DND-41 (cell line): ENCODE measurements around the gene SLC2A9.

Experiments
- ATAC-seq: fragments of 200-7000 bp; cut with Tn5 transposase; 3 replicates; pipeline ENCODE4 v1.9.1; 2021; ENCODE audit warnings: low read depth; ENCODE audit not compliant: insufficient read depth
- DNase-seq: peaks from one replicate; pipeline ENCODE4 v3.0.0-alpha.2; 2020
- H2AFZ ChIP-seq: 2 replicates; pipeline ENCODE4 v1.6.0; 2012; ENCODE audit warnings: low read depth, low read length
- H3K27ac ChIP-seq: 2 replicates; pipeline ENCODE4 v1.5.1; 2012; ENCODE audit warnings: low read length, inconsistent platforms
- H3K27me3 ChIP-seq: fragments of 200-600 bp; sonication (generic); 2 replicates; pipeline ENCODE4 v1.6.0; 2012; ENCODE audit warnings: low read length, mild to moderate bottlenecking, inconsistent platforms; ENCODE audit not compliant: insufficient read depth, poor library complexity
- H3K36me3 ChIP-seq: 2 replicates; pipeline ENCODE4 v1.5.1; 2012; ENCODE audit warnings: low read length, inconsistent platforms; ENCODE audit not compliant: insufficient read depth
- H3K4me1 ChIP-seq: 2 replicates; pipeline ENCODE4 v1.5.1; 2012; ENCODE audit warnings: mild to moderate bottlenecking, low read length; ENCODE audit not compliant: insufficient read depth
- H3K4me2 ChIP-seq: 2 replicates; pipeline ENCODE4 v1.6.0; 2012; ENCODE audit warnings: mild to moderate bottlenecking, moderate library complexity, low read length, inconsistent platforms; ENCODE audit not compliant: insufficient read depth
- H3K4me3 ChIP-seq, 2 experiments: fragments of 200-600 bp in 1 of 2; shearing (Covaris generic) in 1 of 2; 2 replicates each; pipeline ENCODE4 v1.5.1; 2012 to 2016; ENCODE audit warnings: inconsistent platforms in 2 of 2, low read length in 2 of 2, mild to moderate bottlenecking in 2 of 2, low read depth in 1 of 2, moderate library complexity in 1 of 2
- H3K79me2 ChIP-seq: 2 replicates; pipeline ENCODE4 v1.6.0; 2012; ENCODE audit warnings: low read length, inconsistent platforms; ENCODE audit not compliant: insufficient read depth
- H3K9ac ChIP-seq: 2 replicates; pipeline ENCODE4 v1.6.0; 2012; ENCODE audit warnings: low read depth, mild to moderate bottlenecking, inconsistent platforms, low read length, moderate library complexity
- H3K9me3 ChIP-seq: 2 replicates; pipeline ENCODE4 v1.5.1; 2012; ENCODE audit warnings: low read length, moderate library complexity, mild to moderate bottlenecking, inconsistent platforms; ENCODE audit not compliant: insufficient read depth, severe bottlenecking
- H4K20me1 ChIP-seq: 2 replicates; pipeline ENCODE4 v1.6.0; 2012; ENCODE audit warnings: low read length; ENCODE audit not compliant: insufficient read depth
- EZH2 ChIP-seq: IDR thresholded peaks from 3 replicates; pipeline ENCODE4 v1.6.1; 2012; ENCODE audit warnings: borderline replicate concordance, low read depth, mild to moderate bottlenecking, moderate library complexity, low read length, inconsistent platforms; ENCODE audit not compliant: severe bottlenecking
- TF ChIP-seq, protein P1 (sequence below): IDR thresholded peaks from 2 replicates; pipeline ENCODE4 v1.5.1; 2012; ENCODE audit warnings: borderline replicate concordance, low read length, moderate library complexity, mild to moderate bottlenecking; ENCODE audit not compliant: poor library complexity, severe bottlenecking; ENCODE audit errors: extremely low read depth

Gene SLC2A9

DNA sequence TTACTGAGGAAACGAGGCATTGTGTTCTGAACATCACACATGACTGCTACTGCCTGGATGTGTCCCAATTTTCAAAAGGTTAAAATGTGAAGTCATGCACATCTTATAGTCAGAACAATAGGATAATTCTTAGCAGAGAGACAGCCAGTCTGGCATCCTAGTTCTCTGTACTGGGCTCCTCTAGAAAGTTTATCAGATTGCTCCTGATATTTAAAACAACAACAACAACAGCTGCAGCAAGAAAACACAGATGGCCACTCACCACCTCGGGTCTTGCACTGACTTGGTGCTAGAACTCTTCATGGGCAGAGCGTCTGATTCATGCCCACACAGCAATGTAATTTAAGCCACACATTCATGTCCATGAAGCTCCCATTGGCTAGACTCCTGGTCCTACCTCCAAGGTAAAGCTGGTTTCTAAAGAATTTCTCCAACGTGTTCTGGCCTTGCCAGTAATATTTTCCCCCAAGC is 33.3 kb upstream of the SLC2A9 start:
- Histone ChIP-seq H3K4me1 (no peaks in the 10 kb centered on the region), H3K36me3 (no peaks in the 10 kb centered on the region), H4K20me1 (no peaks in the 10 kb centered on the region), H3K9ac (no peak overlapping the region), H3K4me3 (no peak overlapping the region), H3K27me3 (no peaks in the 10 kb centered on the region), H3K4me2 (no peak overlapping the region), H2AFZ (no peak overlapping the region), H3K9me3 (no peaks in the 10 kb centered on the region), H3K27ac (no peak overlapping the region), H3K79me2 (no peaks in the 10 kb centered on the region)
- no peak for DNase-seq
- TF ChIP-seq EZH2 = no peak
- TF ChIP-seq, protein P1, sequence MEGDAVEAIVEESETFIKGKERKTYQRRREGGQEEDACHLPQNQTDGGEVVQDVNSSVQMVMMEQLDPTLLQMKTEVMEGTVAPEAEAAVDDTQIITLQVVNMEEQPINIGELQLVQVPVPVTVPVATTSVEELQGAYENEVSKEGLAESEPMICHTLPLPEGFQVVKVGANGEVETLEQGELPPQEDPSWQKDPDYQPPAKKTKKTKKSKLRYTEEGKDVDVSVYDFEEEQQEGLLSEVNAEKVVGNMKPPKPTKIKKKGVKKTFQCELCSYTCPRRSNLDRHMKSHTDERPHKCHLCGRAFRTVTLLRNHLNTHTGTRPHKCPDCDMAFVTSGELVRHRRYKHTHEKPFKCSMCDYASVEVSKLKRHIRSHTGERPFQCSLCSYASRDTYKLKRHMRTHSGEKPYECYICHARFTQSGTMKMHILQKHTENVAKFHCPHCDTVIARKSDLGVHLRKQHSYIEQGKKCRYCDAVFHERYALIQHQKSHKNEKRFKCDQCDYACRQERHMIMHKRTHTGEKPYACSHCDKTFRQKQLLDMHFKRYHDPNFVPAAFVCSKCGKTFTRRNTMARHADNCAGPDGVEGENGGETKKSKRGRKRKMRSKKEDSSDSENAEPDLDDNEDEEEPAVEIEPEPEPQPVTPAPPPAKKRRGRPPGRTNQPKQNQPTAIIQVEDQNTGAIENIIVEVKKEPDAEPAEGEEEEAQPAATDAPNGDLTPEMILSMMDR = no peak
- ATAC-seq = no peak

DNA sequence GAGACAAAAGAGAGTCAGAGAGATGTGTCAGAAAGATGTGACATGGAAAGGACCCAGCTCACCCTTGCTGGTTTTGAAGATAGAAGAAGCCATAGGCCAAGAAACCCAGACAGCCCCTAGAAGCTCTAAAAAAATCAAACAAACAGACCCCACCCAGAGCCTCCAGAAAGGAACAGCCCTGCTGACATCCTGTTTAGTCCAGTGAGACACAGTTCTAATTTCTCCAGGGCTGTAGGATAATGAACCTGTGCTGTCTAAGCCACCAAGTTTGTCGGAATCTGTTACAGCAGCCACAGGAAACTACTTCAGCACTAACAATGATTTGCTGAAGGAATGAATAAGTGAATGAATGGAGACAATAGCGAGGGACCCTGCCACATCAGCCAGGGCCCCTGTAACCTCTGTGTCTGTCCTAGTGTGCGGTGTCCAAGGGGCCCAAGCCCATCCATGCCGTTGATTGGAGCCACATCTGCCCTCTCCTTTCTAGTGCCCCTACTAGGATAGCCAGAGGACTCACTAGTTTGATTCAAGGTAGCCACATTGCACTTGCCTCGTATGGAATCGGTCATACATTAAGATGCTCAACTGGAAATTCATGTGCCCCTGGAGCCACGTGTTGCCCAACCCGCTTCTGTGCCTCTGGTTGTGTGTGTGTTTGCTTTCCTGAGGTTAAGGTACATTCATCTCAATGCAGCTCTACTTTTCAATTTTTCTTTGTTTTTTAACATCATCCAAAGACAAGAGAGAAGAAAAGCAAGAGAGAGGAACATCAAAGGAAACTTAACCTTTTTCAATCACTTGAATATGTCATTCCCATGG is 32.5 kb upstream of the SLC2A9 start:
- H3K4me2 ChIP-seq = no peak overlapping the region
- H3K79me2 ChIP-seq = no peaks in the 10 kb centered on the region
- H4K20me1 ChIP-seq = no peaks in the 10 kb centered on the region
- no peak for DNase-seq
- TF ChIP-seq, protein P1 = no peak
- no peak for TF ChIP-seq EZH2
- no peak overlapping the region for H3K4me3 ChIP-seq
- H3K27ac ChIP-seq = no peak overlapping the region
- no peak overlapping the region for H3K9ac ChIP-seq
- H3K36me3 ChIP-seq = no peaks in the 10 kb centered on the region
- no peaks in the 10 kb centered on the region for H3K27me3 ChIP-seq
- H3K9me3 ChIP-seq = no peaks in the 10 kb centered on the region
- no peak overlapping the region for H2AFZ ChIP-seq
- ATAC-seq = no peak
- H3K4me1 ChIP-seq = no peaks in the 10 kb centered on the region

DNA sequence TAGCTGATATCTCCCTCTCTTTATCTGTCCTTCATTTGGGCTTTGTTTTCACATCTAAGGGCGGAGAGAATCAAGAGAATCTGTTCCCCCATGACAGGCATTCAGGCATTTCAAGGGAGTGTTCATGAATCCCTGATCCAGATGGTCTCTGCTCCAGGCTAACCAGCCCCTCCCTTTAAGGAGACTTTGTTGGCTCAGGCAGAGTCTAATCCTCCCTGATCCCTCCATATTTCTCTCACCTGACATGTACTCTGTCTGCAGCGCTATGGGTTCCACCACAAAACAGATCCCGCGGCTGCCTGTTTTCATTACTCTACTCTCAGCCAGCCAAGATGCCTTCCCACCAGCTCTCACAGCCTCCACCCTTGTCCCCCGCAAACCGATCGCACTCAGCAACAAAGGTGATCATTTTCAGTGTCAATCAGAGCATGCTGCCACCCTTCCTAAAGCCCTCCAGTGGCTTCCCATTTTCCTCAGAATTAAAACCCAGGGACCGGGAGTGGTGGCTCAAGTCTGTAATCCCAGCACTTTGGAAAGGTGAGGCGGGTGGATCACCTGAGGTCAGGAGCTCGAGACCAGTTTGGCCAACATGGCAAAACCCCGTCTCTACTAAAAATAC is 30.3 kb upstream of the SLC2A9 start:
- TF ChIP-seq, protein P1 = no peak
- TF ChIP-seq EZH2 = no peak
- no peak for DNase-seq
- H3K27me3 ChIP-seq = no peaks in the 10 kb centered on the region

More for the DNA sequence above, 30.3 kb upstream of the SLC2A9 start:
- Histone ChIP-seq H3K9me3 (no peaks in the 10 kb centered on the region), H3K4me3 (no peak overlapping the region), H3K4me1 (no peaks in the 10 kb centered on the region), H3K79me2 (no peaks in the 10 kb centered on the region), H3K27ac (no peak overlapping the region), H3K4me2 (no peak overlapping the region), H3K9ac (no peak overlapping the region), H4K20me1 (no peaks in the 10 kb centered on the region), H3K36me3 (no peaks in the 10 kb centered on the region), H2AFZ (no peak overlapping the region)
- no peak for ATAC-seq
